NCI-H510A treated with DMSO at 0.1 percent for 48 hours (cell line): ENCODE data around the gene ZNF581.

Experiments used
- DNase-seq: peaks from one replicate; lab custom pipeline; 2025; lab: John Stamatoyannopoulos, UW

Gene ZNF581

DNA sequence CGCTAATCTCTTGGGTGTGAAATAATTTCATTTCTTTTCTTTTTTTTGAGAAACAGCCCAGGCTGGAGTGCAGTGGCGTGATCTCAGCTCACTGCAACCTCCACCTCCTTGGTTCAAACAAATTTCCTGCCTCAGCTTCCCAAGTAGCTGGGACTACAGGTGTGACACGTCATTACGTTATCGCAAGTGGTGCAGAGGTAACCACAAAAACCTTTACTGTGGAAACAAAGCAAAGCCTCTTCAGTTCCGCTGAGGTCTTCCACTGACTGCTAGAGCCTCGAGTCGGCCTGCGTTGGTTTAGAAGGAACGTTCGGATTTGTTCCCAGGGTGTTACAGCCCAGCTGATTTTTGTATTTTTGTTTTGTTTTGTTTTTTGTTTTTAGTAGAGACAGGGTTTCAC, 17.1 kb upstream of the ZNF581 start:
- DNase-seq: no peak

DNA sequence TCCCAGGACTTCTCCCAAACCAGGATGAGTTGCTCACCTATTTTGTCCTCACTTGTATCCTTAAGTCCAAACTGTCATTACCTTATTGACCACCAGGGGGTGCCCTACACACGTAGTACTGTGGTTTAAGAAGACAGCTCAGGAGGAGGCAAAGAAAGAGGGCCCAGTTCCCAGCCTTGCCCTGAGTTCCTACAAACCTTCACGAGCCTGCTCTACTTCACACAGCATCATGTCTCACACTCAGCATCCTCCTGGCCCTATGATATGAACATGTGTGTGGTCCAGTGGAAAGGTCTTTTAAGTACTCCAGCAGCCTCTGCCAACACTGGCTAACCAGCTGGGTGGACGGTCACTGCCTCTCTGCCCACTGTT, 11.0 kb upstream of the ZNF581 start:
- peak; percentile 73 for DNase-seq

DNA sequence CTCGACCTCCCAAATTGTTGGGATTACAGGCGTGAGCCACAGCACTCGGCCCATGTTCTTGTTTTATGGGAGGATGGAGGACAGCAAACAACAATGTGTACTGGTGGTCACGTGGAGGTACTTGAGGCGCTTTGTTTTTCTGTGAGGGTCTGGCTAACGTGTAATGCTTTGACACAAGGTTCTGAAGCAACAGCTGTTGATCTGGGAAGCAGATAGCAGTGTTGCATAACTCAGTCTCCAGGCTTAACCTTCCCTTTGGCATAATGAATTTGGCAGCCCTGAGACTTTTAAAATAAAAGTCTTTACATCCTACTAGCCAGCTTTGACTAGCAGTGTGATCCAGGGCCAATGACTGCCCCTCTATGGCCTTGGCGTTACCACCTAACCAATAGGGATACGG, 9.6 kb upstream of the ZNF581 start:
- DNase-seq: no peak

DNA sequence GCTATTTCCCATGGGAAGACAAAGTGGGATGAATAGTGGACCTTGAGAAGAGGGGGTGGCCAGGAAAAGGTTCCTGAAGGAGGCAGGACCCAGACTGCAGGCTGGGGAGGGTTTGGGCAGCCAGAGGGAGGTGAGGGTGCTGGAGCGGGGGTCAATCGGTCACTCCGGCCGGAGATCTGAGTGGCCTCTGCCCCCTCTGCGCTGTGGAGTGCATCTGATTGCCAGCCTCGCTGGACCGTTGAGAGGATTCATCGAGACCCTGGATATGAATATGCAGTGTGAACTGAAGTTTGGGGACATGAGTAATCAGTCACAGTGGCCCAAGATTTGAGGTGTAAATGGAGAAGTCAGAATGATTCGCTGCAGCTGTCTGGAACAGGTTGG, 8.1 kb upstream of the ZNF581 start:
- no peak for DNase-seq

DNA sequence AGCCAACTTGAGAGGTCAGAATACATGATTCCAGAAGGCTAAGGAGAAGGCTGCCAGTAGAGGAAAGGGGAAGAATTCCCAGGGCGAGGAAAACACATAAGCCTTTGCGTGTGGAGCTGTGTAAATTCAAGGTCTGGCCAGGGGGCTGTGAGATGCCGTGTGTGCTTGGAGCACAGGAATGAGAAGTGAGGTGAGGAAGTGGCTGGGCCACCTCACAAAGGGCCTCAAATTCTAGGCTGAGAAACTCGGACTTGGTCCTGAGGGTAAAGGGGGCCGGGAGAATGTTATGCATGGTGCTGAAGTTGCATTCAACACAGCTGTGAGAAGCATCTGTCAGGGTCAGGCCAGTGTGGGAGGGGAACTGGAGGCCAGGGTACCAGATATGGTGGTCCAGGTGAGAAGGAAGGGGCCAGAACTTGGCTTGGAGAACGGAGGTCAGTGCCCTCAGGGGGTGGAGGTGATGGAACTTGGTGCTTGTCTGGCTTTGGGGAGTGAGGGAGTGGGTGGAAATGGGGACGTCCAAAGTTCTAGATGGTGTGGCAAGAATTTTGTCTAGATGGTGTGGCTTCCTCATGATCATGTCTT, 7.5 kb upstream of the ZNF581 start:
- DNase-seq: no peak

DNA sequence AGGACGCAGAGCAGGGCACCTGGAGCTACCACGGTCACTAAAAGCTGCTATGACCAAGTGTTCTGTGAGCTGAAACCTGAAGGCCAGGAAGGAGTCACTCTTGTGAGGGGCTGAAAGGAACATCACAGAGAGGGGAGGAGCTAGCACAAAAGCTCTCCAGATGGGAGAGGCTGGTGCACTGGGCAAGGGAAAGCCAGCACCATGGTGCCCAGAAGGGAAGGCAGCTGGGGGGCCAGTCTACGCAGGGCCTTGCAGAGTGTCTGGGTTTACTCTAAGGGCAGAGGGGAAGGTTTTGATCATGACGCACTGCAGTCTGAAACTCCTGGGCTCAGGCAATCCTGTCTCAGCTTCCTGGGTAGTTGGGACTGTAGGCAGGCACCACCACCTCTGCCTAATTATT, 6.7 kb upstream of the ZNF581 start:
- DNase-seq: no peak

DNA sequence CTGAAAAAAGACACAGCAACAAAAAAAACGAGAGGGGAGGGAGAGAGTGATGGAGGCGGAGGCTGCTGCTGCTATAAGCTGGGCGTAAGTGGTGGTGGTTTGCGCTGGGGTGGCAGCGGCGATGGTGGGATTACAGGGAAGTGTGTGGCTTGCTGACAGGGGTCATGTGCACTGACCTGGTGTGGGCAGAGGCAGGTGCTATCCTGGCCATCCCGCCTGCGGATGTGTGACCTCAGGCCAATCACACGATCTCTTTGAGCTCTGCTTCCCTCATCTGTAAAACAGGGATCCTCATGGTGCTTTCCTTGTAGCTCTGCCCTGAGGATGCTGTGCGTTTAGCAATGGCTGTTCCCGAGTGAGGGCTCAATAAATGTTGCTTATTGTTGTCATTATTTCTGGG, 5.9 kb upstream of the ZNF581 start:
- DNase-seq: no peak

DNA sequence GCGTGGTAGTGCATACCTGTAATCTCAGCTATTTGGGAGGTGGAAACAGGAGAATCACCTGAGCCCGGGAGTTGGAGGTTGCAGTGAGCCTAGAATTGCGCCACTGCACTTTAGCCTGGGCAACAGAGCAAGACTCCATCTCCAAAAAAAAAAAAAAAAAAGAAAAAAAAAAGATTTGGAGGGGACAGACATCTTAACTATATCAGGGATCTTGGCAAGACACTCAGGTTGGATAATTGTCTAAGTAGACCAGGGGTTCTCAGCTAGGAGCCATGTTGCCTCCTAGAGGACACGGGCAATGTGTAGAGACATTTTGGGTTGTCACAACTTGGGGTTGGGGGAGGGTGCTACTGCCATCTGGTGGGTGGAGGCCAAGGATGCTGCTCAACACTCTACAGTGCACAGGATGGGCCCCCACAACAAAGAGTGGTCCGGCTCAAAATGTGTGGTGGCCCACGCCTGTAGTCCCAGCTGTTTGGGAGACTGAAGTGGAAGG, 4.5 kb upstream of the ZNF581 start:
- no peak for DNase-seq

DNA sequence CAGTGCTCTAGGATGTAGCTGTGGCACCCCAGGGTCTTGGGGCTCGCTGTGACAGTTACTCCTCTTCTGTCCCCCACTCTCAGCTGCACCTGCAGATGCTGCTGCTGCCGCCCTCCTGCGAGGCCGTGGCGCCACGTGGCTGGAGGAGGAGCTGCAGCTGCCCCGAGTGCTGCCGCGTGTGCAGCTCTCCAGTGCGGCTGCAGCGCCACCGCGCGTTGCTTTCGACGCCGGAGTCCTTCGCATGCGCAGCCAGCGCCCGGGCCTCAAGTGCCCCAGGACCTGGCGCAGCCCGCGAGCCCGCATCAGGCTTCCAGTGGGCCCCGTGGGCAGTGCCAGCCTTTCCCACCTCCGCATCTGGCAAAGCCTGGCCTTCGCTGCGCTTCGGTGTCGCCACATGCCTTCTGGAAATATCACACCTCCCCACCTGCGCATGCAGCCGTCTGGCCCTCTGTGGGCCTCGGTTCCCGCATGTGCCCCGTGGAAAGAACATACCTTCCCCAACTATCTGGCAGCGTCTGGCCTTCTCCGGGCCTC, 3.3 kb upstream of the ZNF581 start:
- DNase-seq: peak; percentile 34

DNA sequence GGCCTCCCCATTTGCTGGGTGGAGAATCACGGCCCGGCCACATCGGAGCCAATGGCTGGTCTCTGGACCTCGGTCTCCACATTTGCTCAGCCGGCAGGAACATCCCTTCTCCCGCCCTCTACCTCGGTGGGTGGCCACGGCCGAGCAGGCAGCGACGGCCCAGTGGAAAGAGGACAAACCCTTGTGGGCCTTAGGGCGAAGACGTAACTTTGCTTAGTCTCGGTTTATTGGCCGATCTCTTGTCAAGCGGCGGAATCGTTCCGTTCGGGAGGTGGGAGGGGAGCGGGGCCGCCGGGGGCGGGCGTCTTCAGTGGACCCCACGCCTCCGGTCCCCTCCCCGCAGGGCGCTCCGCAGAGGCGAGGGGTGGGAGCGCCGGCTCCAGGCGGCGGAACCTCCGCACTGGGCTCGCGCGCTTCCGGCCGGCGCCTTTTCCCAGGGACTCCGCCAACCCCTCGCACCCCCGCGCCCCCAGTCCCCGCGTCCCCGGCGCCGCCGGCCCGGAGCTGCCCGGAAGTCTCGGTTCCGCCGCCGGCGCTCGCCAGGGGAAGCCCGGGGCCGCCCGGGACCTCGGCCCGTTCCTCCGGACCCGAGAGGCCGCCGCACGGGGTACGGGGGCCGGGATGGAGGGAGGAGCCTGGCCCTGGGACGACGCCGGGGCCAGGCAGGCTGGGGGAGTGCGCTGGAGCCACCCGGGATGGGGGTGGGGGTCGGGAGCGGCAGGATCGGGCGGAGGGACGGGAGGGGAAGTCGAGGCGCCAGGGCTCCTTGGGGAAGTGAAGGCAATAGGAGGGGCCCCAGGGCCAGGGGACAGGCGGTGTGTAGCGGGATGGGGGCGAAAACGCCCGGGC, 2.6 kb upstream of the ZNF581 start, which contains the start of gene ZNF580:
Gene ZNF580, plus strand, starts transcription at position 426 of the 849 bp plus-strand sequence. CDS start 1,507 bp downstream, outside the sequence.
- peak; percentile 73 for DNase-seq

DNA sequence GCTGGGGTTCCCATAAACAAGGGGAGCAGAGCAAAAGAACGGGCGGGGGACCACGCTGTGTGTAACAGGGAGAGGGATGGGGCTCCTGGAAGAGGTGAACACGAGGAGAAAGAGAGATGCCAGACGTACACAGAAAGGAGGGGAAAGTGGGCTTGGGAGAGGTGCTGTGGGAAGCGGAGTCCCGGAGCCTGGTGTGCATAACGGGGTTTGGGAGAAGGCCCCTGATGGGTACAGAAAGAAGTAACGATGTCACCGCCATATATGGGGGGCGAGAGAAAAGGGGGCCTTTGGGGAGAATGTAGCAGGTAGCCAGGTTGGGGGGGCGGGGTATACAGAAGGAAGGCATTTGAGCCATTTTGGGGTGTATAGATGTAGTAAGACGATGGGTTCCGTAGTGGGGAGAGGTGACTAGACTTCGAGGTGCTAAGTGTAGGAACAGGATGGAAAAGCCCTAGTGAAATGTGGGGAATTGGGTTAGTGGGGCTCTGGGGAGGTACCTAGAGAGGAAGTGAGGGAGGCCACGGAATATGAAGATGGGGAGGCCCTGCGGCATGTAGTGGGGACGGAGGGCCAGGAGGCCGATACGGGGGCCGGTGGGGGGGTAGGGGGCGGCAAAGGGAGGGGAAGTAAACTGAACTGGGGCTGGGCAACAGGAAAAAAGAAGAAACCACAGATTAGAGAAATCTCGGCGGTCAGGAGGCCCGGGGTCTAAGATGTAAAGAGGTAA, 1.9 kb upstream of the ZNF581 start:
- DNase-seq: peak; percentile 20

DNA sequence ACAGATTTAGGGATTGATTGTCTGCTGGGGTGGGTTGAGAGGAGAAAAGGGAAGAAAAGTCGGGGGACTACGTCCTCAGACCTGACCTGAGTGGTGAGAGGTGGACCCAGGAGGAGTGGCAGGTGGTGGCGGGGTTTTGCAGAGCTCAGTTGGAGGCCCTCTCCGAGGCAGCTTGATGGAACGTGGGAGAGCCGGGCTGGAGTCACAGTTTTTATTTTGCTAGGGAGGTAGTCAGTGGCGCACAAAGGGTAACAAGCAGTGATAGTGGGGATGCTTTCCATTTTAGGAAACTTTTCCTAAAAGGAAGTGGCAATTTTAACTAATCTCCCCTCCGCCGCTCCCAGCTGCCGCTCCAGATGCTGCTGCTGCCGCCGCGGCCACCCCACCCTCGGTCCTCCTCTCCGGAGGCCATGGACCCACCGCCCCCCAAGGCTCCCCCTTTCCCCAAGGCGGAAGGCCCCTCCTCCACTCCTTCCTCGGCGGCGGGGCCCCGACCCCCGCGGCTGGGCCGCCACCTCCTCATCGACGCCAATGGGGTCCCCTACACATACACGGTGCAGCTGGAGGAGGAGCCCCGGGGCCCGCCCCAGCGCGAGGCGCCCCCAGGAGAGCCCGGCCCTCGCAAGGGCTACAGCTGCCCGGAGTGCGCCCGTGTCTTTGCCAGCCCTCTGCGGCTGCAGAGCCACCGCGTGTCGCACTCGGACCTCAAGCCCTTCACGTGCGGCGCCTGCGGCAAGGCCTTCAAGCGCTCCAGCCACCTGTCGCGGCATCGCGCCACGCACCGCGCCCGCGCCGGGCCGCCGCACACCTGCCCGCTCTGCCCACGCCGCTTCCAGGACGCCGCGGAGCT, 1.1 kb upstream of the ZNF581 start:
- peak; percentile 11 for DNase-seq

DNA sequence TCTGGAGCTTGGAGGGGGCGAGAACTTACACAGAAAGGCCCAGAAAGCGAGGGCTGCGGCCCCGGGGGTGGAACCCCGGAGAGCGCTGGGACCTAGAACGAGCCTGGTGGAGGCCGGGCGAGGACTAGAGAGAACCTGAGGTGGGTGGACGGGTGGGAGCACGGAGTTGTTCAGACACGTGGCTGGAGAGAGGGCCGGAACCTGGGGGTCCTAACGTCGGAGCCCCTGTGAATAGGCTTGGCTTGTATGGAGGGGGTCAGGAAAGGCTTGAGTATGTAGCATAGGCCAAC, 383 bp downstream of the ZNF581 start:
- no peak for DNase-seq

DNA sequence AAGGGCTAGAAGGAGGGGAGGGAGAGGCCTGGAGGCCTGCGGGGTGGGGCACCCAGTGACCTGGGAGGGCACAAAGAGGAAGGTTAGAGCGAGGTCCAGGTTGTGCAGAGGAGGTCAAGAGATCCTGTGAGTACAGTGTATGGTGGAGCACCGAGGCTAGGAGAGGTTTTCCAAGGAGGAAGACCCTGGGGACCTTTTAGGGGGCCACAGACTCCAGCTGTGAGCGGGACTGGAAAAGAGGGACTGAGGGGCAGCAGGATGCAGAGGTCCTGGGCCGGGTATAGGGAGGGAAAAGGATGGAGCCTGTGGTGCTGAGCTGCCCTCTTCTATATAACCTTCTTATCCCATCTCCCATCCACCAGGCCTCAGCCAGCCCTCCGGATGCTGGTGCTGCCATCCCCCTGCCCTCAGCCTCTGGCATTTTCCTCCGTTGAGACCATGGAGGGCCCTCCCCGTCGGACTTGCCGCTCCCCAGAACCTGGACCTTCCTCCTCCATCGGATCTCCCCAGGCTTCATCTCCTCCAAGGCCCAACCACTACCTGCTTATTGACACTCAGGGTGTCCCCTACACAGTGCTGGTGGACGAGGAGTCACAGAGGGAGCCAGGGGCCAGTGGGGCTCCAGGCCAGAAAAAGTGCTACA, 863 bp downstream of the ZNF581 start:
- no peak for DNase-seq

DNA sequence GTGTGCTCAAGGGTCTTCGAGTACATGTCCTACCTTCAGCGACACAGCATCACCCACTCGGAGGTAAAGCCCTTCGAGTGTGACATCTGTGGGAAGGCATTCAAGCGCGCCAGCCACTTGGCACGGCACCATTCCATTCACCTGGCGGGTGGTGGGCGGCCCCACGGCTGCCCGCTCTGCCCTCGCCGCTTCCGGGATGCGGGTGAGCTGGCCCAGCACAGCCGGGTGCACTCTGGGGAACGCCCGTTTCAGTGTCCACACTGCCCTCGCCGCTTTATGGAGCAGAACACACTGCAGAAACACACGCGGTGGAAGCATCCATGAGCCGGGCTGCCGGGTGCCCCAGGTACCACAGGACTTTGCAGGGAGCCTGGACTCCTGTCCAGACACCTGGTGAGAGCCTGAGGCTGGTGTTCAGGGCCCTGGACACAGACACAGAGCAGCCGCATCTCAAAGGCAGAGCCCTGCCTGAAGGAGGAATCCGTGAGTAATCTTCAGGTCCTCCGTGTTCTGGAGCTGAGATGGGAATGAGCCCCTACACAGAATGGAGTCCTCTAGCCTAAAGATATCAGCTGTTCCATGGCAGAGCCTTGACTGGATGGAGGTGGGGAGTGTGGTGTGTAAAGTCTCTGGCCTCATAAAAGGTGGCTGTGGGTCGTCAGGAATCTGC, 1.5 kb downstream of the ZNF581 start:
- DNase-seq: no peak

DNA sequence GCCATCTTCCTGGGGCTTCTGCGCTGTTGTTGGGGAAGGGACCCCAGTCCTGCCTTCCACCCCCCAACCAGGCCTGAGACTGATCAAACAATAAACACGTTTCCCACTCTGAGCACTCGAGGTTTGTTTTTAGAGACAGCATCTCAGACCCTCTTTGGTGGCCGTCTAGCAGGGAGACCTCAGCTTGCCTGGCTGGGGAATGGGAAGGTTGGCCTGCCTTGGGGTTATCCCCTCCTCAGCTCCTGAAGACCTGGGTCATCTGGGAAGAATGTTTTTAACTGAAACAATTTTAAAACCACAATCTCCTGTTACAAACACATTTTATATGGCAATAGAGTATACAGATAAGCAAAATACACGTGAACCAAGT, 2.0 kb downstream of the ZNF581 start:
- no peak for DNase-seq

DNA sequence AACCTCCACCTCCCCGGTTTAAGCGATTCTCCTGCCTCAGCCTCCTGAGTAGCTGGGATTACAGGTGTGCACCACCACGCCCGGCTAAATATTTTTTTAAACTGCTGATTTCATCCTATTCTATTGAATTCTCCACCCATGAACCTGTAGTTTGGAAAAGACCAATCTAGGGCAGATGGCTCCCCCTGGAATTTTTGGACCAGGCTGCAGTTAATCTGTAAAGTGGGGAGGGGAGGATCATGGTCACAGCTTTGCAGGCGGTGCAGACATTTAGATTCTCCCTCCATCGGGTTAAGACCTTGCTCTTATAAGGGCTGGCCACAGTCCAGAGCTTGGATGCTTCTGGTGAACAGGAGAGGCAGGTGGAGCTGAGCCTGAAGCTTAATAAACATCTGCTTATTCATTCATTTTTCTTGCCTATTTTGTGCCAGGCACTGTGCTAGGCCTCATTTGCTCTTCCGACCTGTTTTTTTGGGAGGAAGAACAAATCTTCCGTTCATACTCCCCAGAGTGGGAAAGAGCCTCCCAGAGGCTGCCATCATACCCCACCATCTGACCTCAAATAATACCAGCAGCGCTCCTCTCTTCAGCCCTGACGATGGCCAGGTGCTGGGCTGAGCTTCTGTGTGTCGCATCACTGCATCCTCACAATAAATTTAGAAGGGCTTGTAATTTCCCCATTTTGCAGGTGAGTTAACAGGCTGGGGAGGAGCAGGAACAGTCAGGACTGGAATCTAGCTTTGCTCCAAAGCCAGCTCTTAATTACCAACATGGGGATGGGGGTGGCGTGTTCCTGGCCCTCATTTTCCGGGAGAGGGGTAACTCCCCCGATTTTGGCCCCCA, 3.7 kb downstream of the ZNF581 start:
- no peak for DNase-seq

DNA sequence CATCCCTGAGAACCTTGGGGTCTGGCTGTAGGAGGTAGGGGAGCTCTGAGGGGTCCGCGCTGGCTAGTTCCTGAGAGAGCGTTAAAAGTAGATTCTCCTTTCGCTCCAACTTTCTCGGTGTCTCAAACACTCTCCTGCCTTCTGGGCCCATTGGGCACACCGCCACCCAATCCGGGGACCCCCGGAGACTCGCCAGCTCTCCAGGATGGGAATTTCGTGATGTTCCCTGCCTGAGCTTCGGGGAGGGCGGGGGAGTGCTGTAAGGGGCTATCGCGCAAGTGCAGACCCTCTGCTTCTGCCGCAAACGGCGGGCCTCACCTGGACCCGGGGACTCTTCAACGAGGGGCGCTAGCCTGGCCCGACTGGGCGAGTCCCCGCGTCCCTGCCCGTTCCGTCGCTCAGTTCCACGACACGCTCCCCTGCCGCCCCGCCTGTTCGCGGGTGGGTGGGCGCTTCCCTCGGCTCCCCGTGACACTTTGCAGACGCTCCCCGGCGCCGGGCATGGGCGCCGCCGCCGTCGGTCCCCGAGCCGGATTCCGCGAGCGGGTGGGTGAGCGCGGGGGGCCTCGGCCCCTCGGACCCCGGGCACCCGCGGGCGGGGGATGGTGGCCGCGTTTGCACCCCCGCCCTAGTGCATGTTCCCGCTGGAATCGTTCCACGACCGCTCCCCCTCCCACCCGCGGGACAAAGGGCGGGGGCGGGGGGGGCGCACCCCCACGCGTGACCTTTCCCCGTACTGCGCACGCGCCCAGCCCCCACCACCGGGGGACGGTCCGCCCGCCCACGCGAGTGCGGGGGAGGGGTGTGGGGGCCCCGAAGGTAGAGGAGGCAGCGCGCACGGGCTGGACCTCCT, 4.5 kb downstream of the ZNF581 start, which contains the start of gene CCDC106:
Gene CCDC106, plus strand, starts transcription at position 481 of the 853 bp plus-strand sequence. CDS start 835 bp downstream, outside the sequence.
- peak; percentile 65 for DNase-seq
